T follicular helper cell (primary cell): ENCODE results near the gene SLAIN2.

Experiments used
- DNase-seq: peaks from one replicate; pipeline ENCODE4 v3.0.0-alpha.2; 2020; ENCODE audit warnings: low read depth

Gene SLAIN2

DNA sequence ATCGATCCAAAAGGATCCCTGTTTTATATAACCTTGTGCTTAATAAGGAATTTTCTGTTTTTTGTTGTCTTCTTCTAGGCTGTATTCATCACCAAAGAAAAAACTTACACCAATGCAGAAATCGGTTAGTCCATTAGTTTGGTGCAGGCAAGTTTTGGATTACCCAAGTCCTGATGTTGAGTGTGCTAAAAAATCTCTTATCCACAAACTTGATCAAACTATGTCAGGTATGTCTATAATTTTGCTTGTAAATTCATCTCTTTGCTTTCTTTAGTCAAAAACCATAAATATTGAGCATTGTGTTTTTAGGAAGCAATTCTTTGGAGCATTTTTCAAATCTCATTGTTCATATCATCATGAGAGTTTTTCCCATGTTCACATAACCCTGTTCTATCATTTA, 28.4 kb downstream of the SLAIN2 start:
- DNase-seq, result no peak

DNA sequence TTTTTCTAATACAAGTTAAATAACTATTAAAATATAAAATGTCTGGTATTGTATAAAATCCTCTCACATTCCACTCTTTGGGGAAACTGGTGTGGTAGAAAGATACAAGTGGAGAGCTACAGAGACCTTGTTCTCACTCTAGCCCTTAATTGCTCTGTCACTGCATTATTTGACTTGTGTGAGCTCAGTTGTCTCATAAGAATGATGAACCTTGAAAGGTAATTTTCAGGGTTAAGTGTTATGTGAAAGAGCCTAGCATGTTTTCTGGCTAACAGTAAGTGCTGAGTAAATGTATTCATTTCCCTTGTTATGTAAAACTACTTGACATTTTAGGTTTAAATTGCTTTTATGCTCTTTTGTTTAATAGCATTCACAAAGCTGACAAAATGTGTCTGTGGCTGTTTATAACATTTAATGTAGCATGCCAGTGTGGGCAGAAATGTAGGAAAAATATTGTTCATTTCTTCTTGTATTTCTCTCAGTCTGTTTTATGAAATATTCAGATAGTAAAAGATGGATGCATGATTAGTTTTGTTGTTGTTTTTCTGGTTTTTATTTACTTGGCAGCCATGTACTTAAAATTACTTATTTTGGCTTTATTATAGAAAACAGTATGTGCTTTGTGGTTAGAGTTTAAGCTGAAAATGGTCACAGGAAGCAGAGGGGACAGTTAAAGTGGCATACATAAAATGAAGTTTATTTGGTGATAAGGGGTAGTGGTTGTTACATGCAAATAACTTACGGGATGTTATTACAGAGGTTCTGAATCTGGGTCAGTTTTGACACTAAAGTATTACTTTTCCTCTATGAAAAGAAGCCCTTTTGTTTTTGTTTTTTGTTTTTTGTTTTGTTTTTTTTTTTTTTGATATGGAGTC, 29.2 kb downstream of the SLAIN2 start:
- DNase-seq, result no peak

DNA sequence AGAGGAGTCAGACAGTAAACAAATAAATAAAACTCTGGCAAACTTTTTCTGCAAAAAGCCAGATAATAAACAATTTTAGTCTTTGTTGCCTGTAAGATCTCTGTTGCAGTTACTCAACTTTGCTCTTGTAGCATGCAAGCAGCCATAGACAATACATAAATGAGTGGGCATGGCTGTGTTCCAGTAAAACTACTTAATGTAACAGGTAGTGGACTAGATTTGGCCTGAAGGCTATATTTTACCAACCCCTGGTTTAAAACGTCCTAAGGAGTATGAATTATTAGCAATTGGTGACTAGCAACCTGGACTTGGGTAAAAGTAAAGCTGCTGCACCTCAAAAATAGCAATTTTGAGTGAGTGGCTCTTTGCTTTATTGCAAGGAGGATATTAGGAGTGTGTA, 30.9 kb downstream of the SLAIN2 start:
- no peak for DNase-seq

DNA sequence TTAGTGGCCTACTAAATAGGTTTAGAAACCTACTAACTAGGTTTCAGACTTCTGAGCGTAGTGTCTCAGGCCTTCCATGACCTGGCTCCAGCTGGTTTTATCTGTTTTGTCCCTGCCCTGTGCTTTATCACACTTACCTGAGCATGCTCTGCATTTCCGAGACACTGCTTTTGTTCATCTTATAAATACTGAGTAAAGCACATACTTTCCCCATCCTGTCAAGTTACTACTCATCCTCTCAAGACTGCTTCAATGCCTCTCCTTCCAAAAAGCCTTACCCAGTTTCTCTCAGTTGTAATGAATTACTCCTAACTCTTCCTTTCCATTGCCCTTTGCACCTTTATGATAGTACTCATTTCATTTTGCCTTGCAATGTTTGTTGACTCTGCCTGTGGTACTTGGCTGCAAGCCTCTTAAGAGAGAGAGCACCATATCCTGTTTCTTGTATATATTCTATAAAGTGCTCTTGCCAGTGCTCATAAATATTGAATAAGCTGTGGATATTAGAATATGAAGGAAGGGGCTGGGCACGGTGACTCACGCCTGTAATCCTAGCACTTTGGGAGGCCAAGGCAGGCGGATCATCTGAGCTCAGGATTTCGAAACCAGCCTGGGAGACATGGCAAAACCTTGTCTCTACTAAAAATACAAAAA, 34.4 kb downstream of the SLAIN2 start:
- DNase-seq, result no peak

DNA sequence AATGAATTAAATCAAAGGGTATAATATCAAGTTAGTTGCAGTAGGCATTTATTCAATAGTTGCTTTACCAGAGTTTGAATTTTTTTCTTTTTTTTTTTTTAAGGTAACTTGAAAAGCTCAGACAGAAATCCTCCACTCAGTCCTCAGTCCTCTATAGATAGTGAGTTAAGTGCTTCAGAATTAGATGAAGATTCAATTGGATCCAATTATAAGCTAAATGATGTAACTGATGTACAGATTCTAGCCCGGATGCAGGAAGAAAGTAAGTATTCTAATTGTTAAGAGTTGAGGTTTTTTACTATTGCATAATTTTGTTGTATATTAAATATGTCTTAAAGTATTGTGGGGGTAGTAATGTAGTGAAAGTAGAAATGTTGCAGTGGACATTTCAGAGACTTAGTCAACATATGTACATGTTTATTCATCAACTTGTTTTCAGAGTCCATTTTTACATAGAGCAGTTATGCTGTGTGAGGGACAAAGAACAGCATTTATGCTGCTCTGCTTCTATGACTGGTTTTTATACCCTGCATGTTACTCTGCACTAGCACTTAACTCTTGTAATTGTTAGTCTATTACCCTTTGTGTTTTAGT, 38.4 kb downstream of the SLAIN2 start:
- DNase-seq, result no peak

DNA sequence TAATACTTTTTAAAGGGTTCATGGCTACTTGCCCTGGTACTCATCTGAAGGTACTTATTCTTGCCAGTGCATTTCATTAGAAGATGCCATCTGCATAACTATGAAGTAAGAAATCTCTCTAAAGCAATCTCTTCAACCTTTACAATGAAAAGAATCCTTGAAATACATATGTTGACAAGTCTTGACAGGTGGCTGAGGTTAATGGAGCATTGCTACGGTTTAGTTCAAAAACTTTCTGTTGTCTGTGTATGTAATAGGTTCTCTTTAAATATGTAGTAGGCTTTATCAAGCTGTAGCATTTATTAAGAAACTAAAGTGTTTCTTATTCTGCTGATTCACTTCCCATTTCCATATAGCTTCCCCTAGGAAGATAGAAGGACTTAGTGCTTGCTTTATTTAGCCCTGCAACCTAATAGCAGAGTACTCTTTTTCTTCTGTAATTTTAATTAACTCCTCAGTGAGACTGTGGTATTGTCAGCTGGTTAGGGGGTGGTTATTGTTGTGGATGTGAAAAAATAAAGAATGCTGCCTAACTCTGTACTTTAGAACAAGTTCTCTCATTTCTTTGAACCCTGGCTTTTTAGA, 39.3 kb downstream of the SLAIN2 start:
- no peak for DNase-seq

DNA sequence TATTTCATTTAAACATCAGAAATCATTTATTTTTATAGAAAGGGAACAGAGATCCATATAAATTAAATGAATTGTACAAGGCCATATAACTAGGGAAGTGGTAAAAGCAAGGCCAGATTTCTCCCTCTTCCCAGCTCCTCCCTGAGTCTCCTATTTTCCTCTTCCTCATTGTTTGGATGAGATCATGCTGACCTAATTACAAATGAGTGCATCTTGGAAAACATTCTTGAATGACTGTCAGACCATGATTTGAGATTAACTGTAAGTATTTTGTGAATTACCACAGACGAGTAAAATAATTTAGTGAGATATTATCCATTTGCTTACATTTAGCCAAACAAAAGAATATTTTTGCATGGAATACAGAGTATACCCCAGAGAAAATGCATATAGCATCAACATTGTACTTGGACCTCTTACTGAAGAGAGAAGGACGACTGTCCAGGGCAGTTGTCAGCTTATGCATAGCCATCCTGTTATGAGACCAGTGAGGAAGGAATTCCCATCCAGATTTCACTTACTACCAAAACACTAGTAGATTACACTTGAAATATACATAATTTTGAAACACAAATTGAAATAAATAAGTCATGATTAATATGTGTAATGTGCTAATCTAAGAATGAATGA, 47.3 kb downstream of the SLAIN2 start:
- DNase-seq, result no peak

DNA sequence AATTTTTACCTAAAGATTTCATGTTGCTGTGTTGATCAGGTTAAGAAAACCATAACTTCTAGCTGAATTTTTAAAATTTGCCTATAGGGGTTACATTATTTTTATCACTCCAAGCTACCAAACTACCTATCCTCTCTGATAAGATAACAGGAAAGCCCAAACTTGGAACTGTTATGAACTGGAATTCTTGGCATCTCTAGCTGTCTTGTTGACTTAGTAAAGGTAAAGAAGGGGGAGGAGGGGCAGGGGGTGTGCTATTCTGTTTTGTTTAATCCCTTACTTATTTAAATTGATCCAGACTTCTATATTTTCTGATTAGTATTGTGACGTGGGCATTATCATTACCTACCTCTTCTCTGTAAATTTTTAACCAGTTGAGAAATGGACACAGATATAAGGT, 54.7 kb downstream of the SLAIN2 start:
- DNase-seq, result no peak

DNA sequence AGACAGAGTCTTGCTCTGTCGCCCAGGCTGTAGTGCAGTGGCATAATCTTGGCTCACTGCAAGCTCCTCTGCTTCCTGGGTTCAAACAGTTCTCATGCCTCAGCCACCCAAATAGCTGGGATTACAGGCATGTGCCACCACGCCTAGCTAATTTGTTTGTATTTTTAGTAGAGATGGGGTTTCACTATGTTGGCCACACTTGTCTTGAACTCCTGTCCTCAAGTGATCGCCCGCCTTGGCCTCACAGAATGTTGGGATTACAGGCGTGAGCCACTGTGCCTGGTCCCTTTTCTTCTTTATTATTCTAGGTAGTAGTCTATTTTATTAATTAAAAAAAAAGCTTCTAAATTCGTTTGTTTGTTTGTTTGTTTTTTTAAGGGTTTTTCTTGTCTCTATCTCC, 59.1 kb downstream of the SLAIN2 start:
- no peak for DNase-seq

DNA sequence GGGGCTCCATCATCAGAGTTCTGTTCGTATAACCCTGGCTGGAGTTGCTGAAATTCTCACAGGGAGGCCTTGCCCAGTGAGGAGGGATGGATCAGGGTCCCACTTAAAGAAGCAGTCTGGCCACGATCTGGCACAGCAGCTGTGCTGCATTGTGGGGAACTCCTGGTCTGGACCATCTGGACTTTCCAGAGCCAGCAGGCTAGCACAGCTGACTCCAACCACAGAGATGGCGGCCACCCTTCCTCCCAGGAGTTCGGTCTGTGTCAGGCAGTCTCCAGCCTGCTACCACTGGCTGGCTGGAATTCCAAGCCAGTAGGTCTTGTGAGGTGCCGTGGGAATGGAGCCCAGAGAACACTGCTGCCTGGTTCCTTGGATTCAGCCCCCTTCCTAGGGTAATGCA, 62.0 kb downstream of the SLAIN2 start:
- DNase-seq, result no peak

DNA sequence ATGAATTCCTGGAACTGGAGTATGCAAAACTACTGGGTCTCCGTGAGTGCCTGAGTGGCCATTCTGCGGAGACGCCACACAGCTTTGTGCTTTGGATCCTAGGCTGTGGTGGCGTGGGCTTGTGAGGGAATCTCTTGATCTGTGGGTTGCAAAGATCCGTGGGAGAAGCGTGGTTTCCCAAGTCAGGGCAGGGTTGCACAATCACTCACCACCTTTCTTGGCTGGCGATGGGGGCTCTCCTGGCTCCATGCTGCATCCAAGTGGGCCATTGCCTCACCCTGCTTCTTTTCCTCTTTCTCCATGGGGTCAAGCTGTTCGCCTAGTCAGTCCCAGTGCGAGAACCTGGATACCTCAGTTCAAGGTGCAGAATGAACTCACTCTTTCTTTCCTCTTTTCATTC, 62.5 kb downstream of the SLAIN2 start:
- DNase-seq, result no peak

DNA sequence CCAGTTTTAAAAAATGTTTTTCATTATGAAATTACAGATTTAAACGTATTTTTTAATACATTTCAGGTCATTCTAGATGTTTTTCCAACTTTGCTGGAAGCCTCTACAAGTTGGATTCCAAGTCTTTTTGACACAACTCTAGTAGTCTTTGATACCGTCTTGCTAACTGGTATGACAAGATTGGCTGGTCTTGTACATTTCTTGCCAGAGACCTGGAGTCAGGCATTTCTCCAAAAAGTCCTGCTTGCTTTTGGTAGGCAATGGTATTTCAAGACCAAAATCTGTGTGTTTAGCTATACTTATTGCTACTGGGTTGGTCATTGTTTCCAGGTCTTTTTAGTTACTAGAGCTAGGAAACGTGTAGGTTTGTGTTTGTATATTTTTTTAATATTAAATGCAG, 64.6 kb downstream of the SLAIN2 start:
- no peak for DNase-seq

DNA sequence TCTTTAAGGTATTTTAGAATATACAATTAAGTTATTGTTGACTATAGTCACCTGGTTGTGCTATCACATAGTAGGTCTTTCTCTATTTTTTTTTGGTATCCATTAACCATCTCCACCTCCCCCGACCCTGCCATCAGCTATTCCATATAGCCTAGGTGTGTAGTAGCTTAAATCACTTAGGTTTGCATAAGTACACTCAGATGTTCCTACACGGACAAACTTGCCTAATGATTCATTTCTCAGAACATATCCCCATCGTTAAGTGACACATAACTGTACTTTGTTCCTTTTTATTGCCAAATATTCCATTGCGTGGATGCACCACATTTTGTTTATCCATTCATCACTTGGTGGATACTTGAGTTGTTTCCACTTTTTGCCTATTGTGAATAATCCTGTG, 67.9 kb downstream of the SLAIN2 start:
- DNase-seq, result no peak

DNA sequence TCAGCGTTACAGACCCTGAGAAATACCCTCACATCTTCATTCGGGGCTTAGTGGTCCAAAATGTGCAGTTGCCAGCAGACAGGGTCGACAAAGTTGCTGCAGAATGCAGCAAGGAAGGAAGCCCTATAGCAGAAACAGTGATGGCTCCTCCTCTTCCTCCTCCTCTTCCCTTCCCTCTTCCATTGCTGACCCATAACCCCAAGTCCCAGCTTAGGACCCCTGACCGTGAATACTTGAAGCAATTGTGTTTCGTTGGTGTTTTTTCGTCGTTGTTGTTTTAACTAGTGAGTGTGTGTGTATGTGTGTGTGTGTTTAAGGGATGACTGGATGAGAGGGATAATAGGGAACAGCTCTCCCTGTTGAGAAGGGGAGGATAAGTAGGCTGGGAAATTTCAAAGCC, 69.5 kb downstream of the SLAIN2 start:
- no peak for DNase-seq

DNA sequence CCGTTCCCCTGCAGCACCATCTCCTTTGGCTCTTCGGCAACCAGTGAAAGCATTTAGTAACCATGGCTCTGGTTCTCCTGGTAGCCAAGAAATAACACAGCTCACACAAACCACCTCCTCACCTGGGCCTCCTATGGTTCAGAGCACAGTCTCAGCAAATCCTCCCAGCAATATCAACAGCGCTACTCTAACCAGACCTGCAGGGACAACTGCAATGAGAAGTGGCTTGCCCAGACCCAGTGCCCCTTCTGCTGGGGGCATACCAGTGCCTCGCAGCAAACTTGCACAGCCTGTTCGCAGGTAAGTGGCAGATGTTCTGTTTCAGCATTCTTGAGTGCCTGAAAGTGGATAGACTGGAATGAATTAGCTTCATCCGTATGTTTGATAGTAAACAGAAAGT, 78.8 kb downstream of the SLAIN2 start:
- DNase-seq, result no peak

DNA sequence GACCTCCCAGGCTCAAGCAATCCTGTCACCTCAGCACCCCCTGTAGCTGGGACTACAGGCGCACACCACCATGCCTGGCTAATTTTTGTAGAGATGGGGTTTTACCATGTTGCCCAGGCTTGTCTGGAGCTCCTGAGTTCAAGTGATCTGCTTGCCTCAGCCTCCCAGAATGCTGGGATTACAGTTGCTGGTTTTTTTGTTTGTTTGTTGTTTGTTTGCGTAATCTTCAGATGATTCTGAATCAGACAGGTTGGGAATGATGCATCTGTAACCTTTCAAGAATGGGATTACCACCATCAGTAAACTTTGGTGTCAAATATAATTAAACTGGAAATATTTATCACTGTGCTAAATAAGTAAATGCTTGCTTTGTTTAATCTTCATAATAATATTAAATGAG, 79.8 kb downstream of the SLAIN2 start:
- no peak for DNase-seq

DNA sequence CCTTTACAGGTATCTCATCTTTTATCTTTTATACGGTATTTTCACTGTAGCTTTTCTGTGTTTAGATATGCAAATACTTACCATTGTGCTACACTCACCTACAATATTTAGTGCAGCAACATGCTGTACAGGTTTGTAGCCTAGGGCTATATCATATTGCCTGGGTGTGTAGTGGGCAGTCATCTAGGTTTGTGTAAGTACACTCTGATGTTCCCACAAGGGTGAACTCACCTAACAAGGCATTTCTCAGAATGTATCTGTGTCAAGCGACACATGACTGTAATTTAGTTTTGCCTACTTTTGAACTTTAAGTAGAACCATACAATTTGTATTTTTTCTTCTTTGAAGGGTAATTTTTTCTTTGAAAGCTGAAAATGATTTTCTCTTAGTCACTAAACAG, 87.6 kb downstream of the SLAIN2 start:
- DNase-seq, result no peak

DNA sequence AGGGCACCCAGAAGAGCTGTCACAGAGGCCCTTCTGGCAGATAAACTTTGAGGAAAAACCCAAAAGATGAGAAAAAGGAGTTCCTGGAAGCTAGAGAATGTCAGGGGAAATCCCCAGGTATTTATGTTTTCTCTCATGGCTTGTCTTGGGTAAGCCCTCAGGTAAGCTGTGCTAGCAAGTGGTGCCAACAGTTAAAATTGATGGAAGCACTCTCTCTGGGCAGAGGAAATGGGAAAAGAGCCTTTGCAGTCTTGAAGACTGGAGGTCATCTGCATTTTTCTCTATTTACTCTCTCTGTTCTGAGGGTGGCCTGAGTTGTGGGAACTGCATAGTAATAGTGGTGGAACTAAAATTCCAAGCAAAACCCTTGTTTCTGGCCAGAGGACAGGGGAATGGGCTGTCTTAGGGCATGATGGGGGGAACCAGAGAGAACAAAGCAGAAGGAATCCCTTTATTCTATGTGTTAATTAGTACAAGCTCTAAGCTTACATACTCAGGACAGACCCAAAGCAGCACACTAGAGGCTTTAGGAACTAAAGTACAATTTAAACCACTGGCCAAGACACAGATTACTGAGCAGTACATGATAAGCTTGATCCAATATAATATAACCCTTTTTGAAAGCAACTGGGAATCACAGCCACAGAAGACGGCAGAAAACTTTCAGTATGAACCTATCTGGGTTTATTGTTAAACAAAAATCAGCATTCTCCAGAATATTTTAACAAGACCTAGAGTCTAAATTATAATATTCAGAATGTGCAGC, 88.6 kb downstream of the SLAIN2 start:
- DNase-seq, result no peak

DNA sequence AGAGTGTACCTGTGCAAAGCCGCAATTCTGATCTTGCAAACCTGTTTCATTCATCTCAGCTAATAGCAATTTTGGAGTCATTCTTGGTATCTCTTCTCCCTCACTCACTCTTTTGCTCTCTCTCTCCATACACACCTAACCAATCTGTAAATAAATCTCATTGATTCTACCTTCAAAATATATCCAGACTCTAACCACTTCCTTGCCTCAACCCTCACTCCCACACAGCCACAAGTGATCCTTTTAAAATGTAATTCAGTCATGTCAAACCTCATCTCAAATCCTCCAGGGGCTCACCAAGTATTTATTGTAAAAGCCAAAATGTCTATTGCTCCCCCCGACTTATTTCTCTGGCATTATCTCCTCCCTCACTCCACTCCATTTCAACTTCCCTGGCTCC, 90.1 kb downstream of the SLAIN2 start:
- DNase-seq, result no peak

DNA sequence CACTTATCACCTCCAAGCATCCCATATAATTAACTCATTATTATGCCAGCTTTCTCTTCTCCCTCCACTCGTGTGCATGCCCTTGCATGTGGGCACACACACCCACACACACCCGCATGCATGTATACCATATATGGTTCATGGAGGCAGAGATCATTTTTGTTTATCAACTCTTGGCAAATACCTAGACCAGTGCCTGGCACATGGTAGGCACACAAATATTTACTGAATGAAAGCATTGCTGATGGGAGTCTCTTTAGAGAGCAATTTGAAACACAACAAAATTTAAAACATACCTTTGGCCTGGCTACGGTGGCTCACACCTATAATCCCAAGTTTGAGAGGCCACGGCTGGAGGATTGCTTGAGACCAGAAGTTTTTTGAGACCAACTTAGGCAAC, 90.7 kb downstream of the SLAIN2 start:
- DNase-seq, result no peak

DNA sequence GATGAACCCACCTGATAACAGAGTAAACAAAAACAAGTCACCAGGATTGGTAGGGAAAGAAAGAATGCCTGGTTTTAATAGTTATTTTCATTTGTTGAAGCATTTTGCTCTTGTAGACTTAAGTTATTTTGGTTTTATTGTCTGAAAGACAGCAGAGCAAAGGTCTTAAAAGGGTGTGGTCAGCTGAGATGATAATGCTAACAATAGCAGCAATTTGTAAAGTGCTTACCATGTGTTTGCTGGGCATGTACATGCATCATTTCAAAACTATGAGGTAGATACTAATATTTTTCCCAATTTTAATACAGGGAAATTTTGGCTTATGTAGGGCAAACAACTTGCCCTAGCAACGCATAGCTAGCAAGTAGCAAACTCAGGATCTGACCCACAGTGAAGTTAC, 95.0 kb downstream of the SLAIN2 start:
- DNase-seq, result no peak

DNA sequence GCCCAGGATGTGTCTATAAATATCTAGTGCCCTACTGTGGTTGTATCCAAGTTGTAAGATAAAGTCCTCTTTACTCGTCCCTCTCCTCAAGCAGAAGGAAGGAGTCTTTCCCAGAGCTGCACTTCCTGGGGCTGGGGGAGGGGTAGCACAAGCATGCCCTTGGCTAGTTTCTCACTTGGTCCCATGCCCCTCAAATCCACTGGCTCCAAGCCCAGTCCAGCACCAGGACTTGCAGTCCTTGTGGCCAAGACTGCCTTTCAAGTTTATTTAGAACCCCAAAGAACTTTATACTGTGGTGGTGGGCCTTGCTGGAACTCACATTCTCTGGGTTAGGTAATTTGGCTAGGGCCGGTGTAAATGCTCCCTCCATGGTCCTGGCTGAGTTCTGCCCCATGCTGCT, 98.7 kb downstream of the SLAIN2 start:
- DNase-seq, result no peak
